ENCODE results near the gene BCKDHB.

GRCh38 chr6:80250391-80250997 is 144.0 kb downstream of the BCKDHB start:
- no peak for TF ChIP-seq CTCF (IDR thresholded peaks at IDR 0.05)
- TF ChIP-seq EZH2 (IDR thresholded peaks at IDR 0.05; ENCODE audit: borderline replicate concordance, insufficient read depth, low read depth, low read length, poor library complexity, severe bottlenecking), result no peak

Data from B cell (primary cell).